Heart left ventricle (tissue), 13 donors: ENCODE results near the gene AEBP1.

Experiments used
- CTCF ChIP-seq, 12 donors: fragments of 200-600 bp; sonication (generic) in 4 of 12; IDR thresholded peaks; one replicate each; pipeline versions ENCODE4 v1.5.0 to v1.8.0; 2018 to 2022; ENCODE audit warnings: antibody characterized with exemption in 12 of 12, mild to moderate bottlenecking in 5 of 12
- POLR2A ChIP-seq, 2 donors: fragments of 450-650 bp; IDR thresholded peaks; one replicate each; pipeline ENCODE4 v1.6.1; 2017; ENCODE audit warnings: antibody characterized with exemption in 2 of 2, mild to moderate bottlenecking in 2 of 2, moderate library complexity in 2 of 2
- donor health status: ischemic (EF 13 %, LVEDD 7.1; RV severe dilation, severe dysfunction).
- donor health status: DM: no; HTN: yes; CAD: no.
- donor health status: DM: no; HTN: no; CAD: no.
- donor health status: ischemic (EF 25% LVEDD 6.9; RV normal size, moderate dysfunction).
- donor health status: ischemic (EF 25% LVEDD 5.7; RV mildly dilated, moderate dysfunction).
- donor health status: ischemic (EF 35%, LVEDD 5.7; RV mildly dilated, moderate dysfunction).
- donor health status: nonischemic (EF 11% LVEDD 7.7; RV severe dilation, severe dysfunction).
- donor health status: DM: yes; HTN: yes; CAD: no.
- donor health status: PGD.
- donor health status: ischemic (EF 29% LVEDD 5.4; RV normal size, mild dysfunction).
- donor health status: nonischemic (EF 23%, LVEDD 6.1; RV moderate dilation, normal function).

- TF ChIP-seq CTCF (IDR thresholded peaks at IDR 0.05) (no peak), POLR2A (IDR thresholded peaks at IDR 0.05) (no peak)
Observed at GRCh38 chr7:44145969-44146911, 42.1 kb downstream of the AEBP1 start.
